ENCODE data around the gene DHH.
"Not testable (repeated sequence)": the region's sequence is repeated elsewhere in the genome, so short reads cannot be mapped to it uniquely, and the experiment has no call there.

DHH gene

DNA sequence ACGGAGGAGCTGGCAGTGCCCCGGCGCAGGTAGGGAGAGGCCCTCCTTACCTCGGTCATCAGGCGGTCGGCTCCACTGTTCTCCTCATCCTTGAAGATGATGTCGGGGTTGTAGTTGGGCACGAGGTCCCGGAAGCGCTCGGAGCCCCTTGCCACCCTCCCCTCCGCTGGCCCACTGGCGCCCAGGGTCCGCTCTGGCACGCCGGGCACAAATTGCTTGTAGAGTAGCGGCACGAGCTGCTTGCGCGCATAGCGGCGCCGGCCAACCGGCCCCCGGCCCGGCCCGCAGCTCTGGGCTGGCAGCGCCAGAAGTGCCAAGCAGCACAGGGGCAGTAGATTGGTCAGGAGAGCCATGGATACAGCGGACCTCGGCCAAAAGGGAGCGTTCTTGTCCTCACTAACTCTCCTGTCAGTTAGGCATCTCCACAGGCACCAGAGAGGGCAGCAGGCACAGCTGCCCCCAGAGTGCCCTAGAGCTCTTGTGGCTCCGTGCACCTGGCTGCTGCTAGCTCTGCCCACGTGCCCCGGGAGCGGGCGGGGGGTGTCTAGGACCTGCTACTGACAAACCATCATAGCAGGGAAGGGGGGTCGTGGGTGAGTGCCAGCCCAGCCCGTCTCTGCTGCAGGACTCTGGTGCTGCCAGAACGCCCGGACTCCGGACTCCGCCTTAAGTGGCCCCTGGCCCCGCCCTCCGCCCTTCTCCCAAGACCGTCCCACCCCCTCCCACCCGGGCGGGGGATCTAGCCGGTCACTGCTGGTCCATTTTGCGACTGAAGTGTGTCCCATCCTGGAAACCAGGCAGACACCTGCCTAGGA, at the start of gene DHH:
DHH (minus strand) TSS at position 642 of the 815 bp plus-strand sequence; CDS start at position 353, 289 bp downstream.
- Histone ChIP-seq H3K4me3 (ENCODE audit: low read depth in 1 of 5, low read length in 5 of 5) (peak within 1 kb of the TSS in 4 of 5 donors; percentile 17 to 42 (median 38)), H3K9ac (ENCODE audit: low read length in 5 of 5) (no peak within 1 kb of the TSS), H3K36me3 (ENCODE audit: control insufficient read depth in 5 of 5, insufficient read depth in 5 of 5, low read length in 5 of 5) (peaks cover 4 to 30% (median 27%) of the 10 kb centered on the region in 5 donors), H3K27ac (ENCODE audit: low read depth, low read length) (no peak within 1 kb of the TSS), H3K27me3 (ENCODE audit: control insufficient read depth in 5 of 5, insufficient read depth in 4 of 5, low read length in 5 of 5) (peaks cover 37 to 52% (median 48%) of the 10 kb centered on the region in 5 donors), H3K9me3 (ENCODE audit: control insufficient read depth in 5 of 5, low read length in 5 of 5) (no peaks in the 10 kb centered on the region), H3K4me1 (ENCODE audit: control insufficient read depth in 5 of 5, insufficient read depth in 5 of 5, low read length in 5 of 5) (peaks cover 1 to 53% (median 47%) of the 10 kb centered on the region in 5 donors)

DNA sequence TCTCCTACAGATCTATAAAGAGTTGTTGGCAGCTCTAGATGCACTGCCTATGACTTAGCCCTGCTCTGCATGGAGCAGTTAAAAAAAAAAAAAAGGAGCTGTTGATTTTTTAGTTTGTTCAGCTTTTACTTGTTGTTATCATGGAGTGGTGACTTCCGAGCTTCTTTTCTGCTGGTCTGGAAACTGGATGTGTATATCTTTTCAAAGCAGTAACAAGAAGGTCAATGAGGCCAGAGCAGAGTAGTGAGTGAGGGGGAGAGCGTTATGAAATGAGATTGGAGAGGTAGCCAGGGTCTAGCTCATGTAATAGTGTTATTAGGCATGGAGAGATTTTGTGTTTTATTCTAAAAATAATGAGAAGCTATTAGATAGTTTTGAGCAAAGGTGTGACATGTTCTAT, 49.8 kb upstream of the DHH start:
- H3K4me3 ChIP-seq (ENCODE audit: low read depth in 1 of 5, low read length in 5 of 5): no peak overlapping the region
- no peak overlapping the region for H3K27ac ChIP-seq (ENCODE audit: low read depth, low read length)
- H3K36me3 ChIP-seq (ENCODE audit: control insufficient read depth in 5 of 5, insufficient read depth in 5 of 5, low read length in 5 of 5): no peaks in the 10 kb centered on the region
- H3K9me3 ChIP-seq (ENCODE audit: control insufficient read depth in 5 of 5, low read length in 5 of 5): no peaks in the 10 kb centered on the region
- no peak overlapping the region for H3K9ac ChIP-seq (ENCODE audit: low read length in 5 of 5)
- no peaks in the 10 kb centered on the region for H3K27me3 ChIP-seq (ENCODE audit: control insufficient read depth in 5 of 5, insufficient read depth in 4 of 5, low read length in 5 of 5)
- no peaks in the 10 kb centered on the region for H3K4me1 ChIP-seq (ENCODE audit: control insufficient read depth in 5 of 5, insufficient read depth in 5 of 5, low read length in 5 of 5)

GRCh38 chr12:49138999-49139398, 44.4 kb upstream of the DHH start:
- Histone ChIP-seq H3K9ac (ENCODE audit: low read length in 5 of 5) (peak overlapping the region in 1 of 5 donors; percentile 1), H3K27me3 (ENCODE audit: control insufficient read depth in 5 of 5, insufficient read depth in 4 of 5, low read length in 5 of 5) (no peaks in the 10 kb centered on the region), H3K27ac (ENCODE audit: low read depth, low read length) (no peak overlapping the region), H3K4me3 (ENCODE audit: low read depth in 1 of 5, low read length in 5 of 5) (no peak overlapping the region), H3K36me3 (ENCODE audit: control insufficient read depth in 5 of 5, insufficient read depth in 5 of 5, low read length in 5 of 5) (no peaks in the 10 kb centered on the region), H3K9me3 (ENCODE audit: control insufficient read depth in 5 of 5, low read length in 5 of 5) (no peaks in the 10 kb centered on the region), H3K4me1 (ENCODE audit: control insufficient read depth in 5 of 5, insufficient read depth in 5 of 5, low read length in 5 of 5) (no peaks in the 10 kb centered on the region)

- peaks cover 0 to 3% (median 0%) of the 10 kb centered on the region in 5 donors for H3K4me1 ChIP-seq (ENCODE audit: control insufficient read depth in 5 of 5, insufficient read depth in 5 of 5, low read length in 5 of 5)
- peak overlapping the region in 1 of 5 donors; percentile 1 for H3K9ac ChIP-seq (ENCODE audit: low read length in 5 of 5)
- H3K9me3 ChIP-seq (ENCODE audit: control insufficient read depth in 5 of 5, low read length in 5 of 5): no peaks in the 10 kb centered on the region
- H3K27ac ChIP-seq (ENCODE audit: low read depth, low read length): no peak overlapping the region
- H3K27me3 ChIP-seq (ENCODE audit: control insufficient read depth in 5 of 5, insufficient read depth in 4 of 5, low read length in 5 of 5): no peaks in the 10 kb centered on the region
- no peak overlapping the region for H3K4me3 ChIP-seq (ENCODE audit: low read depth in 1 of 5, low read length in 5 of 5)
- no peaks in the 10 kb centered on the region for H3K36me3 ChIP-seq (ENCODE audit: control insufficient read depth in 5 of 5, insufficient read depth in 5 of 5, low read length in 5 of 5)
Observed at GRCh38 chr12:49138587-49138986, 44.0 kb upstream of the DHH start.

GRCh38 chr12:49137476-49137875, 42.9 kb upstream of the DHH start:
- H3K9me3 ChIP-seq (ENCODE audit: control insufficient read depth in 5 of 5, low read length in 5 of 5): no peaks in the 10 kb centered on the region
- H3K27me3 ChIP-seq (ENCODE audit: control insufficient read depth in 5 of 5, insufficient read depth in 4 of 5, low read length in 5 of 5): no peaks in the 10 kb centered on the region
- H3K9ac ChIP-seq (ENCODE audit: low read length in 5 of 5): no peak overlapping the region
- no peaks in the 10 kb centered on the region for H3K36me3 ChIP-seq (ENCODE audit: control insufficient read depth in 5 of 5, insufficient read depth in 5 of 5, low read length in 5 of 5)
- no peak overlapping the region for H3K4me3 ChIP-seq (ENCODE audit: low read depth in 1 of 5, low read length in 5 of 5)
- no peak overlapping the region for H3K27ac ChIP-seq (ENCODE audit: low read depth, low read length)
- peaks cover 0 to 5% (median 0%) of the 10 kb centered on the region in 5 donors for H3K4me1 ChIP-seq (ENCODE audit: control insufficient read depth in 5 of 5, insufficient read depth in 5 of 5, low read length in 5 of 5)

GRCh38 chr12:49136997-49137396, 42.4 kb upstream of the DHH start:
- H3K9ac ChIP-seq (ENCODE audit: low read length in 5 of 5); H3K27me3 ChIP-seq (ENCODE audit: control insufficient read depth in 5 of 5, insufficient read depth in 4 of 5, low read length in 5 of 5); H3K27ac ChIP-seq (ENCODE audit: low read depth, low read length); H3K36me3 ChIP-seq (ENCODE audit: control insufficient read depth in 5 of 5, insufficient read depth in 5 of 5, low read length in 5 of 5); H3K4me1 ChIP-seq (ENCODE audit: control insufficient read depth in 5 of 5, insufficient read depth in 5 of 5, low read length in 5 of 5); H3K9me3 ChIP-seq (ENCODE audit: control insufficient read depth in 5 of 5, low read length in 5 of 5); H3K4me3 ChIP-seq (ENCODE audit: low read depth in 1 of 5, low read length in 5 of 5): not testable (repeated sequence)

GRCh38 chr12:49133590-49133989, 39.0 kb upstream of the DHH start:
- Histone ChIP-seq H3K9me3 (ENCODE audit: control insufficient read depth in 5 of 5, low read length in 5 of 5) (no peaks in the 10 kb centered on the region), H3K9ac (ENCODE audit: low read length in 5 of 5) (no peak overlapping the region), H3K4me1 (ENCODE audit: control insufficient read depth in 5 of 5, insufficient read depth in 5 of 5, low read length in 5 of 5) (peaks cover 7 to 31% (median 23%) of the 10 kb centered on the region in 5 donors), H3K27ac (ENCODE audit: low read depth, low read length) (no peak overlapping the region), H3K4me3 (ENCODE audit: low read depth in 1 of 5, low read length in 5 of 5) (no peak overlapping the region), H3K27me3 (ENCODE audit: control insufficient read depth in 5 of 5, insufficient read depth in 4 of 5, low read length in 5 of 5) (no peaks in the 10 kb centered on the region), H3K36me3 (ENCODE audit: control insufficient read depth in 5 of 5, insufficient read depth in 5 of 5, low read length in 5 of 5) (peaks cover 3 to 14% (median 10%) of the 10 kb centered on the region in 5 donors)

GRCh38 chr12:49133014-49133413, 38.4 kb upstream of the DHH start:
- no peak overlapping the region for H3K9ac ChIP-seq (ENCODE audit: low read length in 5 of 5)
- H3K36me3 ChIP-seq (ENCODE audit: control insufficient read depth in 5 of 5, insufficient read depth in 5 of 5, low read length in 5 of 5): peaks cover 3 to 17% (median 13%) of the 10 kb centered on the region in 5 donors
- no peak overlapping the region for H3K27ac ChIP-seq (ENCODE audit: low read depth, low read length)
- H3K27me3 ChIP-seq (ENCODE audit: control insufficient read depth in 5 of 5, insufficient read depth in 4 of 5, low read length in 5 of 5): no peaks in the 10 kb centered on the region
- H3K4me1 ChIP-seq (ENCODE audit: control insufficient read depth in 5 of 5, insufficient read depth in 5 of 5, low read length in 5 of 5): peaks cover 7 to 31% (median 23%) of the 10 kb centered on the region in 5 donors
- peak overlapping the region in 1 of 5 donors; percentile 26 for H3K4me3 ChIP-seq (ENCODE audit: low read depth in 1 of 5, low read length in 5 of 5)
- no peaks in the 10 kb centered on the region for H3K9me3 ChIP-seq (ENCODE audit: control insufficient read depth in 5 of 5, low read length in 5 of 5)

DNA sequence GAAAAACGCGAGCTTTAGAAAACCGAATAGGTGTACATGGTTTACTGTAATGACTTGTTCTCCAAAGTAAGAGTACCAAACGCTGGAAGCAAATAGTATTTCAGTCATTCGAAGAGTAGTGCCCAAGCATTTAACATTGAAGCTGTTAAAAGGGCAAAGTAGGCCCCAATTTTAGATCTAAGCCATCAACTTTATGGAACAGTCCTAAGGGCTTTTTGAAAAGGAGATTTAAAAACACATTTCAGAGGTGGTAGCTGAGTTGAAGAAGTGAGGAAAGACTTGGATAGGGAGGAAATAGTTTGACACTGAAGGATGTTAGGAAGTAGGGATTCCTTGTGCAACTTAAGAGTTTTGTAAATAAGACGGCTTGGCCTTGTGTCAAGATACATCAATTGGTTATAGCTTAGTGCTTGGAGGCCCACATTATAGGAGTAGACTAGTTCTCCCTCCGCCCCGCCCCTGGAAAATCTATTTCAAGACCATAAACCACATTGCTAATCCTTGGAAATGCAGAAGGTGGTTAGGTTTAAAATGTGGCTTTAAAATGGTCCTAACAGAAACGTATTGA, 37.4 kb upstream of the DHH start:
- H3K9me3 ChIP-seq (ENCODE audit: control insufficient read depth in 5 of 5, low read length in 5 of 5): no peaks in the 10 kb centered on the region
- H3K9ac ChIP-seq (ENCODE audit: low read length in 5 of 5): peak overlapping the region; percentile 1 to 82 (median 59)
- peaks cover 7 to 31% (median 23%) of the 10 kb centered on the region in 5 donors for H3K4me1 ChIP-seq (ENCODE audit: control insufficient read depth in 5 of 5, insufficient read depth in 5 of 5, low read length in 5 of 5)
- H3K27me3 ChIP-seq (ENCODE audit: control insufficient read depth in 5 of 5, insufficient read depth in 4 of 5, low read length in 5 of 5): no peaks in the 10 kb centered on the region
- peak overlapping the region; percentile 65 to 99 (median 78) for H3K4me3 ChIP-seq (ENCODE audit: low read depth in 1 of 5, low read length in 5 of 5)
- H3K27ac ChIP-seq (ENCODE audit: low read depth, low read length): peak overlapping the region; percentile 96
- peaks cover 9 to 27% (median 24%) of the 10 kb centered on the region in 5 donors for H3K36me3 ChIP-seq (ENCODE audit: control insufficient read depth in 5 of 5, insufficient read depth in 5 of 5, low read length in 5 of 5)
